NCI-H1436 (cell line): ENCODE data around the gene VWA2.

ENCODE experiments used
- DNase-seq: peaks from one replicate; lab custom pipeline; 2025; lab: John Stamatoyannopoulos, UW

The VWA2 gene

GRCh38 chr10:114276671-114277070 lies 37.6 kb downstream of the VWA2 start:
- no peak for DNase-seq

GRCh38 chr10:114278140-114278883 lies 39.3 kb downstream of the VWA2 start:
- DNase-seq = no peak

- DNase-seq = no peak
Measured at GRCh38 chr10:114278884-114279191, 39.8 kb downstream of the VWA2 start.

- no peak for DNase-seq
Measured at GRCh38 chr10:114279289-114279688, 40.2 kb downstream of the VWA2 start.

GRCh38 chr10:114279901-114280644 lies 41.0 kb downstream of the VWA2 start:
- no peak for DNase-seq

GRCh38 chr10:114281006-114281405 lies 42.0 kb downstream of the VWA2 start:
- DNase-seq = no peak

- DNase-seq = no peak
Measured at GRCh38 chr10:114281461-114281860, 42.4 kb downstream of the VWA2 start.

GRCh38 chr10:114282526-114282925 lies 43.5 kb downstream of the VWA2 start:
- no peak for DNase-seq

GRCh38 chr10:114283091-114283490 lies 44.0 kb downstream of the VWA2 start:
- DNase-seq = no peak

GRCh38 chr10:114283535-114284234 lies 44.6 kb downstream of the VWA2 start:
- no peak for DNase-seq

- no peak for DNase-seq
Measured at GRCh38 chr10:114284346-114285071, 45.5 kb downstream of the VWA2 start.

GRCh38 chr10:114285961-114286441 lies 46.9 kb downstream of the VWA2 start:
- no peak for DNase-seq

GRCh38 chr10:114286921-114287320 lies 47.9 kb downstream of the VWA2 start:
- no peak for DNase-seq

GRCh38 chr10:114288424-114289095 lies 49.5 kb downstream of the VWA2 start:
- DNase-seq = no peak

GRCh38 chr10:114289096-114289436 lies 50.0 kb downstream of the VWA2 start:
- no peak for DNase-seq

- DNase-seq = no peak
Measured at GRCh38 chr10:114290038-114290437, 51.0 kb downstream of the VWA2 start.

- no peak for DNase-seq
Measured at GRCh38 chr10:114291076-114291475, 52.0 kb downstream of the VWA2 start.

- no peak for DNase-seq
Measured at GRCh38 chr10:114291516-114291915, 52.5 kb downstream of the VWA2 start.

- no peak for DNase-seq
Measured at GRCh38 chr10:114293075-114293474, 54.0 kb downstream of the VWA2 start.

GRCh38 chr10:114294549-114294948 lies 55.5 kb downstream of the VWA2 start:
- DNase-seq = no peak

- no peak for DNase-seq
Measured at GRCh38 chr10:114295393-114295792, 56.3 kb downstream of the VWA2 start.
